ENCODE data around the gene CACTIN.

- no peak for TF ChIP-seq EZH2 (IDR thresholded peaks at IDR 0.05; ENCODE audit: insufficient read depth, low read length)
- TF ChIP-seq CTCF (IDR thresholded peaks at IDR 0.05; ENCODE audit: insufficient read depth, low read depth, low read length) = no peak
Measured at GRCh38 chr19:3610745-3611717, 15.6 kb downstream of the CACTIN start.

Data from astrocyte (in vitro differentiated cells and primary cell).